Stimulated activated CD8-positive, alpha-beta memory T cell treated with anti-CD3 and anti-CD28 coated beads, Interleukin-12 subunit alpha, Interleukin-12 subunit beta, amount 100 ng/mL, for 24 hours (primary cell): ENCODE results near the gene THAP12.
"Not testable (repeated sequence)": the region's sequence is repeated elsewhere in the genome, so short reads cannot be mapped to it uniquely, and the experiment has no call there.

Experiments used
- DNase-seq: peaks from one replicate; pipeline ENCODE4 v3.0.0-alpha.2; 2020; ENCODE audit errors: extremely low read depth

Gene THAP12

DNA sequence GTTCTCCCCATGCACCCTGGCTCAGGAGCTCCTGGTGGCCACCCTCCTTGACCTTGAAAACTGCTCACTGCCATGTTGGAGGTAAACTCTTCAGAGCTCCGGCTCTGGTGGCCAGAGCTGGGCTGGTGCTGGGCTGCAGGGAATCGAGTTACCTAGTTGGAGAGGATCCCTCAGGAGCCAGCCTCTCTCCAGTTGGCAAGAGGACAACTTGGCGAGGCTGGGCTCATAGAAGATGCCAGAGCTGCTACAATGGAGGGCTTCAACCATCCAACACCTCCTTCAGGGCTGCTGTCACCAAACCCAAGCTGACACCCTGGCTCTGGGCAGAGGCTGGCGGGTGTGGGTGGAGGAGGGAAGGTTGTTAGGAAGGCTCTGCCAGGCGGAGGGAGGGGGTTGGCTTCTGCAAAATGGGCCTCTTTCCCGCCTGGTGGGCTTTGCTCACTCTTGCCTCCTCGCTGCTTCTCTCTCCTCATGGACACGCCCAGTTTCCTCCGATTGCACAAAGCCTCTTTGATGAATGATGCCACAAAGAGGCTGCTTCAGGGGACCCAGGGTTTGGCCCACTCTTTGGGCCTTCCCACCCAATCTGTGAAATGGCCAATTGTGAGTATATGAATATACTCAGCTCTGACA lies 53.1 kb downstream of the THAP12 start:
- DNase-seq = no peak

DNA sequence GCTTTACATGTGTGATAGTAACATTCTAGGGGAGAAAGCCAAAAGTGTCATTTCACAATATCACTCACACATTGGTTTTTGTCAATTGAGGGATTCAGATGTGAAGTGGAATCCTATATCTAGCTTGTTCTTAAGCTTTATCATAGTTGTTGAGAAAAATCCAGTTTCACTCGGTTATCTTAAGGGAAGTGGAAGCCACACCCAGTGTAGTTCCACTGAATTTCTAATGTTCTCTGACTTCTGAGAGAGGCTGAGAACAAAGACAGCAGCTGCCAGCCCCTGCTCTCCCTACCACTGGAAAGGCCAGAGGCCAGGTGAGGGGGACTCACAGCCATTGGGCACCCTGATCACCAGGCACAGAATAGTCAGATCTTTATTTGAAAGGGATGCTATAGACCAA lies 53.7 kb downstream of the THAP12 start:
- no peak for DNase-seq

DNA sequence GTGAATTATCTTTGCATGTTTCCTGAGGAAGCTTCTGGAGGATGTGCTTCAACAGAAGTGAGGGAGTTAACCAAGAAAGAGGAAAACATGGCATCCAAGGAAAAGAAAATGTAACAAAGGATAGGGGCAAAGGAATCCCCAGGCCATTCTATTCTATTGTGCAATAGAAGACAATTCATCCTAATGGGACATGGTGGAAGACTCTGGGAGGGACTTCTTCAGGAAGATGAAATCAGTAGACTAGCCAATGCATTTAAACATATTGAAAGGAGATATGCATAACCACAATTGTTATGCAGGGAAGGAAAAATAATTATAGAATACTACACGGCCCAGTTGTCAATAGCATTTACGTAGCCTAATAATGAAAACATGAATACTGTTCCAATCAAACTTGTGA lies 55.7 kb downstream of the THAP12 start:
- no peak for DNase-seq

DNA sequence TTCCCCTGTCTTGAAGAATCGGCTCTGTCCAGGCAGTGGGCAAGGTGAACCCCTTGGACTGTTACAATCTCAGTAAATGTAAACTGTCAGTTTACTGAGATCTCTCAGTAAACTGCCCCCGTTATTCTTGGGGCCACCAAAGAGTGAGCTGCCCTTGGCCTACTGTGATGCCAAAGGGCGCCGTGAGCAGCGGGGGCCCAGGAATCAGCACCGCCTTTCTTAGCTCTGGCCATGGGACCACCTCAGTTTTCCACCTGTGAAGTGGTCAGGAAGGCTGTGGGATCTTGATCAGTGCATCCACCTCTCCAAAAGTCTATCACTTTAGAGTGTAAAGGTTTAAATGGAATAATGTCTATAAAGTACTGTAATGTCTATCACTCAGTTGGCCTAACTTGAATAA lies 57.1 kb downstream of the THAP12 start:
- no peak for DNase-seq

DNA sequence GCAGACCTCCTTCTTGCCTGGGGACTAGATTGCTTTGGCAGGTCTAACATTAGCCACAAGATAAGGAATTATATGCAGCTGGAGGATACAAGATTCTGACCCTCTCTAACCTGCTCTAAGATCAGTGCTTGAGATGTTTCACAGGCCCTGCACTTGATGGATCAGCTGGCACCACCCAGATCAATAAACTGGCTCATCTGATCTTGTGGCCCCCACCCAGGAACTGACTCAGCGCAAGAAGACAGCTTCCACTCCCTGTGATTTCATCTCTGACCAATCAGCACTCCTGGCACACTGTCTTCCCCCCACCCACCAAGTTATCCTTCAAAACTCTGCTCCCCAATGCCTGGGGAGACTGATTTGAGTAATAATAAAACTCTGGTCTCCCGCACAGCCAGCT lies 57.6 kb downstream of the THAP12 start:
- DNase-seq = not testable (repeated sequence)

DNA sequence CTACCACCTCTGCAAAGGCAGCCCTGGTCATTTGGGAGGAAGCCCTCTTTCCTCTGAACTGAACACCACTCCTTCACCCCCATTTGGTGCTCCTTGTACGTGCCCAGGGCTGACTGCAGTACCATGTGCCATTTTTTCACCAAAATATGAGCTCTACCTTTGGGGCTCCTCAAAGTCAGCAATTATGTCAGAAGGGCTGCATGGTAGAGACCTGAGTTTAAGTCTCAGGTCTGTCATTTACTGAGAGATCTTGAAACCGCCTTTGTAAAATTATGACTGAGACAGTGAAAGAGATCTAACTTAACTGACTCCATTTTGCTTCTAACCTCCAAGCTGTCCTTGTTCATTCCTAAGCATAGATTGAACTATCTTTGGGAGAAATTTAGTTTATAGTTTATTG lies 58.0 kb downstream of the THAP12 start:
- DNase-seq = no peak

DNA sequence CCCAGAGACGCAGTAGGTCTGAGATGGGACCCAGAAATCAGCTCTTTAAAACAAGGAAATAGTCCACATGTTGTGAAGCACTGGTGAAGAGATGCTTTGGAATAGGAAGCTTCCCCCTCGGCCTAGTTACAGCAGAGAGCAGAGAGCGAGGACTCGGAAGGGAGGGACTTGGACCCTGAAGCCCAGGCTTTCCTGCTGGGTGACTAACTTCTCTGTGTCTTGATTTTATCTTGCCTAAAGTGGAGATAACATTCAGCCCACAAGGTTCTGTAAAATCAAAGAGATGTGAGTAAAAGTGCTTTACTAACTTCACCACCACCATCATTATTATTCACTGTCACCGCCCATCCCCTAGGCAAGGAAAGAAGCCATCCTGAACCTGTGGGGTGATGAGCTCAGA lies 58.4 kb downstream of the THAP12 start:
- DNase-seq = no peak

DNA sequence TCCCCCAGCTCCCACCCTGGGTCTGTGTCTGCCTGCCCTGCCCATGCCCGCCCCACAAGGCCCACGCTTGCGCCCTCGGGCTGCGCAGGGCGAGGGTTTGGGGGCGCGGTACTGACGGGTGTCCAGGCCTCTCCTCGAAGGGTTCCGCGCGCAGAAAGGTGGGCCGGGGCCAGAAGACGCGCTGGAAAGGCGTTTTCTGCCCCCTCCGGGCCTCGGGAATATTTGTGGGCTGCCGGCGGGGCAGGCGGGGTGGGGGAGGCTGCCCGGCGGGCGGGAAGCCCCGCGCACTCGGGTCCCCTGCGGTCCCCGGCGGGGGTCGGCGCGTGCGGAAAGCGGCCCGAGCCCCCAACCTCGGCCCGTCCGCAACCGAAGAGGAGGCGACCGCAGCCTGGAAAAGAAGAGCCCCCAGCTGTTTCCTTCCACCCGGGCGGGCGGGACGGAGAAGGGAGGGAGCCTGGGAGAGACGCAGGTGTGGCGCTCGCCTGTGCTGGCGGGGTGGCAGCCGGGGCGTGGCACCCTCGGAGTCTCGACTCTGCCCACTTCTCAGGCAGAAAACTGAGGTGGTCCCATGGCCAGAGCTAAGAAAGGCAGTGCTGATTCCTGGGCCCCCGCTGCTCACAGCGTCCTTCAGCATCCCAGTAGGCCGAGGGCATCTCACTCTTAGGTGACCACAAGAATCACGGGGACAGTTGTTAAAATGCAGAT lies 59.0 kb downstream of the THAP12 start:
- no peak for DNase-seq

DNA sequence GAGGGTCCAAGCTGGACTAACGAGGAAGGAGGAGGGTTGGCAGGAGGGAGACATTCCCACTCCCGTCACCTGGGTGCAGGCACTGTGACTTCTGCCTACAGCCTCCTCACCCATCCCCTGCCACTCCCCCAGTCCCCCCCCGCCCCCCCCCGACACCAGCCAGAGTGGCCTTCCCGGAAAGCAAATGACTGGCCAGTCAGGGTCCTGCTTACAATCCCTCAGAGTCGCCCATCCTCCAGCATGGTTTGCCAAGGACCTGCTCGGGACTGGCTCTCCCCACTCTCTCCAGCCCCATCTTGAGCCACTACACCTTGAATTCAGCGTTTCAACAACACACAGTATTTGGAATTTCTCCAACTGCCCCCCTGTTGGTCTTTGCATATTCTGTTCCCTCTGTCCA lies 59.6 kb downstream of the THAP12 start:
- no peak for DNase-seq

DNA sequence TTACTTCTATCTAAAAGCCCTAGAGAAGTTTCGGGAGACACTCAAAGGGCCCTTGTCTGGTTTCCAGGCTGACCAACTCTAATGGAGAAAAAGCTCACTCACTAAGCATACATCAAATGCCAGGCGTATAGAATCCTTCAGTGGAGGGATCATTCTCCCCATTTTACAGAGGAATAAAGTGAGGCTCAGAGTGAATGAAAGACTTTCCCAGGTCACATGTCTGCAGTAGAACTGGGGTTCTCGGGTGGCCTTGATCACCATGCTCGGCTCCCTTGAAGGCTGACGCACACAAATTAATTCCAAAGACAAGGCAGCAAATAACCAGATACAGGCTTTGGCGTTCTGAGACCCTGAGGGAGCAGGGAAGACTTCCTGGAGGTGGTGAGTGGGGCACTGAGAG lies 60.0 kb downstream of the THAP12 start:
- DNase-seq = no peak

DNA sequence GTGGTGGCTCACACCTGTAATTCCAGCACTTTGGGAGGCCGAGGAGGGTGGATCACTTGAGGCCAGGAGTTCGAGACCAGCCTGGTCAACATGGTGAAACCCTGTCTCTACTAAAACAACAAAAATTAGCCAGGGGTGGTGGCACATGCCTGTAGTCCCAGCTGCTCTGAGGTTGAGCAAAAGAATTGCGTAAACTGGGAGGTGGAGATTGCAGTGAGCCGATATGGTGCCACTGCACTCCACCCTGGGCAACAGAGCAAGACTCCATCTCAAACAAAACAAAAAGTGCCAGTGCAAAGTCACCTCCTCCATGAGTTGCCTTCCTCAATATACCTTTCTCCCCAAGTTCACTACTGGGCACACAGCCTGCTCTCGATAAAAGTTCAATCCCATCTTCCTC lies 61.1 kb downstream of the THAP12 start:
- DNase-seq = not testable (repeated sequence)

DNA sequence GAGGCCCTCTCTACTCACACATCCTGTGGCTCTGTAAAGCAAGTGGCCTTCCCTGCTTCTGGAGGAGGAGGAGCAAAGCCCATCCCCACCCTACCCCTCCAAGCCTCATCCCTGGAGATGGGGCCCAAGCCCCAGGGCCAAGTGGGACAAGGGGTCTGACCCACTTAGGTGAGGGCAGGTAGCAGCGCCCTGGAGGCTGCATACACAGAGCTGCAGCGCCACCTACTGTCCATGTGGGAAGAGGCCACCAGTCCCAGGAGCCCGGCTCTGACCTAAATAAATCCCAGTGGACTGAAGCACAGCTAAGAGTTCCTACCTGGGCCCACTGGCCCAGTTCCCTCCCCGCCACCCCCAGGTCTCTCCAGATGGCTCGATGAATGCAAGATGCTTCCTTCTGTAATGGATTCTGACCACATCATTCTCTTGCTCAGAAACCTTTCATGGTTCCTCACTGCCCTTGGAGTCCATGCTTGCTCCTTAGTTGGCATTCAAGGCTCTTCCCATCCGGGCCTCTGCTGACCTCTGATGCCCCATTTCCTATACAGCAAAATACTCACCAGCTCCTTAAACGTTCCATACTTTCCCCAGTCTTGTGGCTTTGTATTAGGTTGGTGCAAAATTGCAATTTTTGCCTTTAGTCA lies 62.1 kb downstream of the THAP12 start:
- peak; percentile 63 for DNase-seq

DNA sequence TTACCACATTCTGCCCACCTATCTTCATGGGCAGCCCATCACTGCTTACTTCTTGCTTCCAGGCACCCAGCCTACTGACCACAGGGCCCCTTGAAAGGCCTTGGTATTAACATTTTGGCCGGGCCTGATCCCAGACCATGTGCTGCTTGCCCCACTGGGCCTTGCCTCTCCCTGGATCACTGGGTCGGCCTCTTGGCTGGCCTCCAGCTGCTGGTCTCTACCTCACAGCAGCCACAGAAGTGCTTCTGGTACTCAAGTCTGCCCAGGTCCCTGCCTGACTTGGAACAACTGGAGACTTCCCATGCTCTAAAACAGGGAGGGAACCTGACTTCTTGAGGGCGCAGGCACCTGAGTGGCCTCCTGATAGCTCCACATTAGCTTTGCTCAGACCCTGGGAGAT lies 63.6 kb downstream of the THAP12 start:
- DNase-seq = no peak

DNA sequence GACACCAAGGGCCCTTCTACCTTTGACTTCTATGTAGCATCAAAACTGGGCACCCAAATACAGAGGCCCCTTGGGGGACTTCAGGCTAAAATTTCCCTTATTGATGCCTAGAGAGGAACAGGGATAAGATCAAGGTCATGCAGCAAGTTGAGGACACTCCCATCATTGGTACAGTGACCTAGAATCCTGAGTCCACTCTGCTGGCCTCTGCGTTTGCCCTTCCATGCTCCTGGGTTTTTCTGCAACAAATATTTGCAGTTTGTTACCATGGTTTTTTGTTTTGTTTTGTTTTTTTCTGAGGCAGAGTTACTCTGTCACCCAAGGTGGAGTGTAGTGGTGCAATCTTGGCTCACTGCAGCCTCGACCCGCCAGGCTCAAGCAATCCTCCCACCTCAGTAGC lies 64.2 kb downstream of the THAP12 start:
- no peak for DNase-seq

DNA sequence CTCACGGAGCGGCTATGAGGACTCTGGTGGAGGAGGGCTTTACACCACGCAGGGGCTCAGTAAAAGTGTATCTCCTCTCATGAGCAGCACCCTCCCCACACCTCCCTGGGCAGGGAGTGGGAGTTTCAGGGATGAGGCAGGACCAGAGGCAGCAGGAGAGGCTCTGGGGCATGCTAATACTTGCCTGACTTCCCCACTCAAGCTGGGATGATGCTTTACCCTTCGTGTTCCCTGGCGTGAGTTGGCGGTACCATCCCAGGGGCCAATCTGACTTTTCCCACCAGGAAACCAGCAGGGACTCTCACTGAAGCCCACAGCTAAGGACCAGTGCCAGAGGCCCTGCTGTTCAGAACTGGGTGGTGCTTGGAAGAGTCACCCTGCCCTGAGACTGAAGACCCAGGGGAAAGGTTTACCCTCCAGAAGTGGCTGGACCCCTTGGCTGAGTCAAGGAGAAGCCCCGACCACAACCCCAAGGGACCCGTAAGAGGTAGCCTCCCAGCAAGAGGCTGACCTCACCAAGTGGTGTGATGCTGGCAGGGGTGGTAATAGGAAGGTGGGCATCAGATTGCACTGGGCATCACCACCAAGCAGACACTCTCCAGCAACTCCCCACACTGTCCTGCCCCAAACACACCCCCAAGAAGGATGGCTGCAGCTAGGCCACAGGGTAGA lies 65.6 kb downstream of the THAP12 start:
- no peak for DNase-seq

DNA sequence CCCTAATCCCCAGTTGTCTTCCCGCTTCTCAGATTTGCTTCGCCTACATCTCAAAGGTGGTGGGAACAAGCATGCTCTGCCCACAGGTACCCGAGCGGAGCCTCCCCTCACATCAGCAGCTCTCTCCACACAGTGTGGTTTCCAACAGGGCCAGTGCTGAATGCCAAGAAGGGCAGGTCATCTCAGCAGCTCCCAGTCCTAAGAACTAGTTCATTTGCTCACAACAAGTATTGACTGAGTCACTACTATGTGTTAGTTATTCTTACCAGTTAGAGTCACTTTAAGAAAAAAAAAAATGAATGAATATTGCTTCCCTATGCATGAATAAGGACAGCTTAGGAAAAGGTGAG lies 66.2 kb downstream of the THAP12 start:
- DNase-seq = no peak

DNA sequence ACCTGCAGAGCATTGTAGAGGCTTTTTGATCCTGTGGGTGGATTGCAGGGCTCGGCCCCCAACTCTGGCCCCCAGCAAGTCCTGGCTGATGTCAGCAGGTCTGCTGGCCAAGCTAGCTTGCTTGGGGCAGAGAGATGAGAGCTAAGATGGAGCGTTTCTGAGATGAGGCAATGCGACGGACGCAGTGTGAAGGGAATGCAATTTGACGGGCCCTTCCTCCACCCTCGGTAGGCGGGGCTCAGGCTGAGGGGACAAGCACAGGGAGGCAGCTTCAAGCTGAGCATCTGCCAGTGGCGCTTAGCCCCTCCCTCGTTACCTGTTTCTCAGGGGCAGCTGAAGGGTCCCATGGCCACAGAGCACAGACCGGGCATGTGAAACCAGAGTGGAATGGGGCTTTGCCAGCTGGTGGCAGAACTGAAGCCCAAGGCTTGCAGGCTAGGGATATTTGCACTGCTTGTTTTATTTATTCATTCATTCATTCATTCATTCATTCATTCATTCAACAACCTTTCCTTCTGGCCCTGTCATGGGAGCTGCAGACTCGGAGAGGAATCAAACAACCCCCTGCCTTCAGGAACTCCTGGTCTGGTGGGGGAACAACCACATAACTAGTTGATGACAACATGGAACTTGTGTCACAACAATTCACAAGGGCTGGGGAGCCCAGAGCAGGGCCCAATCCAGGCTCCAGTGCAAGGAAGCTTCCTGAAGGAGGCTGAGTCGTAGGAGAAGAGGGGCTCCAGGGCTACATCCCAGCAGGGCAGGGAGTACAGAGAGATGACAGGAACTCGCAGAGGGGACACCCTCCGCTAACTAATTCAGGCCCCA lies 66.8 kb downstream of the THAP12 start:
- no peak for DNase-seq

DNA sequence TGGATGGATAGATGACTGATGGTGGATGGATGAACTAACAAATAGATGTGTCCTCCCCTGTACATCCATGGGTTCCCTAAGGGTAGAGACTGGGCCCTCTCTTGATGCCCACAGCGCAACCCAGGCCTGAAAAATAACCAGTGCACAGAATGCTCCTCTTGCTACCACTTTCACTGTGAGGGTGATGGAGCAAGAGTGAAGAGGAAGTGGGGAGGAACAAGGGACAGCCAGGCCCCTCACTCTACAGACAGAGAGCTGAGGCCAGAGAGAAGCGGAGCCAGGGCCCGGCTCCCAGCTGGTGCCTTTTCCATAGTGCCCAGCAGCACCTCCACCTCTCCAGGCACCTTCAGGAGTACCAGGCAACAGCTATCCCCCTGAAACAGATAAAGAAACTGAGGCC lies 67.7 kb downstream of the THAP12 start:
- DNase-seq = no peak

DNA sequence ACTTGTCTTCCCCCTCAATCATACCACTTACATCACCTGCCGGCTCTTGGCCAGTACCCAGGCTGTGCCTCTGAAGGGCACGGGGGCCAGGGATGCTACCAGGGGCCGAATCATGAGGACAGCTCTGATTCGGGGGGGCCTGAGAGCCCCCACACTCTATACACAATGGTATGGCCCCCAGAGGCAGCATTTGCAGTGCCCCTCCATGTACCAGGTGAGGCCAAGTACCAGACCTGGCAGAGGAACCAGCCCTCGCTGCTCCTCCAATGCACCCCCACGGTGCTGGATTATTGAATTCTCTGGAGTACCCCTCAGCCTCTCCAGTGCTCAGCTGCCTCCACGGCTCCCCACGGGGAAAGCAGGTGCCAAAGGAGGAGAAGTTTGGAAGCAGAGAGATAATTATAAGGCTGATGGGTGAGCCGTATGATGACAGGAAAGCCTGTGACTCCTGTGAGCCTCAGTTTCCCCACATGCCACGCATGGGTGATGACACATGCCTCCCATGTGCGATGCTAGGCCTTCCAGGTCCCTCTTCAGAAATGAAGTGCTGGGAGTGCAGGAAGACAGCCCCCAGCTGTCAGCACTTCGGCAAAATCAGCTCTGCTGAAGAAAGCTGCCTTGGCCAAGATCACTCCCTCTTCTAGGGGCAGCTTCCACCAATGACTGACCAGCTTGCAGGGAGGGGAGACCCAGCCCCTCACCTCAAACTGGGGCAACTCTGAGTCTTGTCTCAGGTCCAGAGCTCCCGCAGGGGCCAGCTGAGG lies 69.9 kb downstream of the THAP12 start:
- DNase-seq = no peak

DNA sequence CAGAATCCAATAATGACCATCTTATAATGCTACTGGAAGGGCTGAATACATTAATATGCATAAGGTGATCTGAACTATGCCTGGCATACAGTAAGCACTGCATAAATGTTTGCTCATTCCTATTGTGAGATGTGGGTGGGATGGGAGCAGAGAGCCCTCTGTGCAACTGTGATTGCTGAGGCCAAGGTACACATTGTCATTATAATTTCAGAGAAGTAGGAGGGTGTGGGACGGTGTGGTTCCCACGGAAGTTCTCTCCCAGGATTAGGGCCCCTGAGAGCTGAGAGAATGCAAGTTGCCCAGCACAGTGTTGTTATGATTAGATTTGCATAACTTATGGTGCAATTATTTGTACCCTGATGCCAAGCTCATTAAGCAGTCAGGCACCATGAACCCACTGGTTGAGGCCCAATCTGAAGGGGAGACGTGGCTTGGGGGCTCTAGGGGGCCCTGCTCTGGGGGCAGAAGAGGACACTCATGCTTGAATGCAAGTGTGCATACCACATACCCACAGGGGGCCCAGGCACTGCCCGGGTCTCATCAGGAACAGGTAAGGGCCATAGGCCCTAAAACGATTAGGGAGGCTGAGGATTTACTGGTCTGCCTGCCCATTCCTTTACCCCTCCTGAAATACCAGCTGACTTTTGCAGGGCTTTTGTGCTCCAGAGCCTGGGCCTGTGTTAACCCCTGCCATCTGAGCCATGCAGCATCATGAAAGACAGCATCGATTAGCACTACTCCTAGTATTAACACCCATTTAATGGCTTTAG lies 72.8 kb downstream of the THAP12 start:
- no peak for DNase-seq

DNA sequence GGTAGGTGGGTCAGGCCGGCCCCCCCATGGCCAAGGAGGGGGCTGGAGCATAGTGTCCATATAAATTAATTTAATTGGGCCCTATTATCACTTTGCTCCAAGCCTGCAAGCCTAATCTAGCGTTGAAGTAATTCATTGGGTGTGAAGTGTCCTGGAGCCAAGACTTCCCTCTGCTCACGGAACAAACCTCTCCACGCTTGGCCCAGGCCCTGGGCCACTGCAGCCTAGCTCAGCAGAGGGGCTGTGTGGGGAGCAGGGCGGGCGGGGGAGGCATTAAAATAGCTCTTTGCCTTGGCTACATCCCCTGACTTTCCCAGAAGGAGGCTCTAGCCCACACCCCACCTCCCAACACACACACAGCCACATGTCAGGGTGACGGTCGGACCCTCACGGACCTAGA lies 73.5 kb downstream of the THAP12 start:
- DNase-seq = no peak
